HT1080 (cell line): Measurements from ENCODE around the gene RARA. TPM values are rescaled to one million over a fixed set of nuclear protein-coding genes. Genes with fewer than 3 reads are reported as not detected.
"Not testable (repeated sequence)": the region's sequence is repeated elsewhere in the genome, so short reads cannot be mapped to it uniquely, and the experiment has no call there.

Experiments used
- DNase-seq: peaks from one replicate; pipeline ENCODE4 v3.0.0-alpha.2; 2015; ENCODE audit warnings: low read depth
- total RNA-seq: library from RNA; depleted of rRNA; stranded (reverse); fragments of >200 nt; shearing (Covaris generic); gene quantifications from 2 replicates; pipeline ENCODE4 v1.2.3, GENCODE V29; 2014

Gene RARA
- total RNA-seq, 1 experiment from 2014 or later: 34.4 TPM

DNA sequence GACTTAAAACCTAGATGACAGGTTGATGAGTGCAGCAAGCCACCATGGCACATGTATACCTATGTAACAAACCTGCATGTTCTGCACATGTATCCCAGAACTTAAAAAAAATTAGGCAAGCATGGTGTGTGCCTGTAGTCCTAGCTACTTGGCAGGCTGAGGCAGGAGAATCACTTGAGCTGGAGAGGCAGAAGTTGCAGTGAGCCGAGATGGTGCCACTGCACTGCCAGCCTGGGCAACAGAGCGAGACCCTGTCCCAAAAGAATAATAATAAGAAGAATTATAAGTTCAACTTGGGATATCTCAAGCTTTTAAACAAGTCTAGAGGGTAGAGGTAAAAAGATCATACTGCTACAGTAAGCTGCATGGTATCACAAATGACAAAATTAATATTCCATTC lies 11.5 kb upstream of the RARA start:
- no peak for DNase-seq

DNA sequence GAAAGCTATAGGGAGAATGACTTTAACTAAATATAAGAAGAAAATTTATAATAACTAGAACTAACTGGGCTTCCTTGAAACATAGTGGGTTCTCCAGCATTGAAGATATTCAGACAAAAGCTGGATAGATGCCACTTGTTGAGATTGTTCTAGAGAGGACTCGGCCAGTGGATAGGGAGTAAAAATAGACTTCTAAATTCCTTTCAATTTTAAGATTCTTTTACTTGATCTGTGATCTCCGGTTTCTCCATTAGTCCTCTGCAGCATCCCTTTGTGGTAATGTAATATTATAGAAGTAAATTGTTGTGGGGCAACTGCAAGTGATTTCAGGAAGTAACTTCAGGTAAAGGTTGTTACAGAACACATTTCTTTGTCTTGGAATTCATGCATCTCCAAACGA lies 10.3 kb upstream of the RARA start:
- no peak for DNase-seq

DNA sequence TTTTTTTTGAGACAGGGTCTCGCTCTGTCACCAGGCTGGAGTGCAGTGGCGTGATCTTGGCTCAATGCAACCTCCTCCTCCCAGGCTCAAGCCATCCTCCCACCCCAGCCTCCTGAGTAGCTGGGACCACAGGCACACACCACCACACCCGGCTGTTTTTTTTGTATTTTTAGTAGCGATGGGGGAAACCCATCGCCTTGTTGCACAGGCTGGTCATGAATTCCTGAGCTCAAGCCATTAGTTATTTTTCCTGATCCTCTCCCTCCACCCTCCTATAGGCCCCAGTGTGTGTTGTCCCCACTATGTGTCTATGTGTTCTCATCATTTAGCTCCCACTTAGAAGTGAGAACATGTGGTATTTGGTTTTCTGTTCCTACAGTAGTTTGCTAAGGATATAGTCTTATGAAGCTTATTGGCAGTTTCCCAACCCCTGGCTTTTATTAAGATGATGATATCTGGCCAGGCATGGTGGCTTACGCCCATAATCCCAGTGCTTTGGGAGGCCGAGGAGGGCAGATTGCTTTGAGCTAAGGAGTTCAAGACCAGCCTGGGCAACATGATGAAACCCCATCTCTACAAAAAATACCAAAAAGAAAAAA lies 9.7 kb upstream of the RARA start:
- not testable (repeated sequence) for DNase-seq

DNA sequence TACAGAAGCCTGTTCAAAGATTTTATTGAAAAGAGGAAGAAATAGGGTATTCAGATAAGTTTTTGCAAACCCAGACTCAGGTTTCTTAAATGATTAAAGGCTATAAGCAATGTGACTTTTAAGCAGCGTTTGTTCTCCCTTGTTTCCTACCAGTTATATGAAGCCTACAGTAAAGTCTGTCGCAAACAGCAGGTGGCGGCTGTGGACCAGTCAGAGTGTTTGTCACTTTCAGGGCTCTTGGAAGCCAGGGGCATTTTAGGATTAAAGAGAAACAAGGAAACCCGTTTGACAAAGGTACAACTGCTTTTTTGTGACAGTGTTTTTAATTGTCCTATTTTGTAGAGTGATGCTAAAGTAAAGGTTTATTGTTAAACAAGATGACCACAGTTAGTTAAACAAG lies 7.7 kb upstream of the RARA start:
- DNase-seq: no peak

DNA sequence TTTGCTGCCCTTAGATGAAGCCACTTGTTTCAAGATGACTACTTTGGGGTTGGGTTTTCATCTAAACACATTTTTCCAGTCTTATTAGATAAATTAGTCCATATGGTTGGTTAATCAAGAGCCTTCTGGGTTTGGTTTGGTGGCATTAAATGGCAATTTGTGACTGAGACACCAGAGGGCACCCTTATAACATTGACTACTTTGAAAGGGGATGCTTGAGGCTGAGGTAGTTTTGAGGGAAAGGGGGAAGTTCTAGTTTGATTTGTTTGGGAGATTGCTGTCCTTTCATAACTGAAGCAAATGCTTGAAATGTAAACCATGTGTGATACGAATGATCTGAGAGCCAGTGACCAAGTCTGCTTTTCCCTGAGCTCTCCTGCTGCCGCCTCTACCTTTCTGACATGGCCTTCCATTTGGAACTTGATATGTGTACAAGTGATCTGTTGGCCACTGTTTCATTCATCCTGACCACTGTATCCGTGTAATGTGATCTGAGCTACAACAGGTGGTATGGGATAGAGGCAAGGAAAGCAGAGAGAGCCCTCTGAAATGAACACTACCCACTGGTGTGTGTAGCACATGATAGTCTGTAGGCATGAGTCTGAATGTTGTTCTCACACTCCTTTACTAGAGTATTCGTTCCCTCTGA lies 5.8 kb upstream of the RARA start:
- DNase-seq: peak; percentile 66

DNA sequence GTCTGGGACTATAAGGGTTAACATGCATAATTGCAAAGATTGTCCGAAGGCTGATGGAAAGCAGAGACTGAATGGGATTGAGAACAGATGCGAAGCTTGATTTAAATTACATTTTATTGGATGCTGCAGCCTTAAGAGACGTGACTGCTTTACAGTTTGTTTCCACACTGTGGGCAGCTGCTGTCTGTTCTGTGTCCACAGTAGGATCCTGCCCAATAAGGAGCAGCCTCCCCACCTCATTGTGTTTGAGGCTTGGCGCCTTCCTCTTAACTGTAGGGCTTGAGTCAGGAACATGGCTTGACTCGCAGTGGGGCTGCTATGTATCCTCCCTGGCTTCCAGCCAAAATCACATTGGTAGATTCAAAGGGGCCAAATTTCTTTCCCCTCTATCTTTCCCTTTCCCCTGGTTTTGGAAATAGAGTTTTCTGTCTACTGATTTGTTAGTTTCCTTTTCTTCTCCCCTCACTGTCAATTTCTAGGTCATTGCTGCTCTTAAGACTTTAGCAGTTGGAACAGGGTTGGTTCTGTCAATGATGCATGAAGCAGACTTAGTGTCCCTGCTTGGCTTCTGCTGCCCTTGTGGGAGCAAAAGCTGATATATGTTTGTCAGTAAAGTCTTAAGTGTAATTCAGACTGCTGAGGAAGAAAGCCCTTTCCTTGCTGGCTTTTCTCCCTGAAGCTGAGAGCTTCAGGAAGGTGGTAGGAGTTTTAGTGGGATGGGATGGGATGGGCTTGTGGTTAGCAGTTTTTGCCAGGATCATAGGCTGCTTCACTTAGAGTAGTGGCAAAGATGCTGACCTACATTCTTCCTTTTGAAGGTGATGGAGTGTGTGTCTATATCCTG lies 5.0 kb upstream of the RARA start:
- DNase-seq: no peak

DNA sequence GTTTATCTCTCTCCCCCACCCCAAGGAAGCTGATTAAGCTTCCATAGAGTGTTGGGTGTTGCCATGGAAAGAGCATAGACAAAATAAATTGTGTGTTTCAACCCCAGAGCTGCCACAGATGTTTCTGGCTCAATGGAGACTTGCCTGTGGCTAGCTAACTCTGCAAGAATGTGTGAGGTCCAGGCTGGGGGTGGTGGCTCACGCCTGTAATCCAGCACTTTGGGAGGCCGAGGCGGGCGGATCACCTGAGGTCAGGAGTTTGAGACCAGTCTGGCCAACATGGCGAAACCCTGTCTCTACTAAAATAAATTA lies 4.5 kb upstream of the RARA start:
- DNase-seq: peak; percentile 52

DNA sequence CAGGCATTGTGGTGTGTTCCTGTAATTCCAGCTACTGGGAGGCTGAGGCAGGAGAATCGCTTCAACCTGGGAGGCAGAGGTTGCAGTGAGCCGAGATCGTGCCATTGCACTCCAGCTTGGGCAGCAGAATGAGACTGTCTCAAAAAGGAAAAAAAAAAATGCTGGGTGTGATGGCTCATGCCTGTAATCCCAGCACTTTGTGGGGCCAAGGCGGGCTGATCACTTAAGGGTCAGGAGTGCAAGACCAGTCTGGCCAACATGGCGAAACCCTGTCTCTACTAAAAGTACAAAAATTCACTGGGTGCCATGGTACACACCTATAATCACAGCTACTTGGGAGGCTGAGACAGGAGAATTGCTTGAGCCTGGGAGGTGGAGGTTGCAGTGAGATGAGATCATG lies 4.1 kb upstream of the RARA start:
- DNase-seq: not testable (repeated sequence)

DNA sequence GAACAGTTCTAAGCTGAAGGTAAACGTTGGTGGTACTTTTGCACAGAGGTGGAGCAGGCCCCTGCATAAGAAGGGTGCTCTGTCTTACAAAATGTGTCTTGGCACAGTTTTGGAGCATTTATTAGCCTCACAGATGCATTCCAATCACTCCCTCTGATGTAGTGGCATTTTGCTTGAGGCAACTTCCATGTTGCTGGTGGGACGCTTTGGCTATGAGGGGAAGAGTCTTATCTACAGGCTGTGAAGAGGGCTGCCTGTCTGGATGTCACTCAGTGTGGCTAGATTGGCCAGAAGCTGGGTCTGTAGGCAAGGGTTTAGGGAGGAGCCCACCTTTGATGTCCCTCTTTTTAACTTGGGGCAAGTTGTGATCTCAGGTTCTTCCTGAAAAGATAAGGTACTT lies 2.6 kb upstream of the RARA start:
- DNase-seq: no peak

DNA sequence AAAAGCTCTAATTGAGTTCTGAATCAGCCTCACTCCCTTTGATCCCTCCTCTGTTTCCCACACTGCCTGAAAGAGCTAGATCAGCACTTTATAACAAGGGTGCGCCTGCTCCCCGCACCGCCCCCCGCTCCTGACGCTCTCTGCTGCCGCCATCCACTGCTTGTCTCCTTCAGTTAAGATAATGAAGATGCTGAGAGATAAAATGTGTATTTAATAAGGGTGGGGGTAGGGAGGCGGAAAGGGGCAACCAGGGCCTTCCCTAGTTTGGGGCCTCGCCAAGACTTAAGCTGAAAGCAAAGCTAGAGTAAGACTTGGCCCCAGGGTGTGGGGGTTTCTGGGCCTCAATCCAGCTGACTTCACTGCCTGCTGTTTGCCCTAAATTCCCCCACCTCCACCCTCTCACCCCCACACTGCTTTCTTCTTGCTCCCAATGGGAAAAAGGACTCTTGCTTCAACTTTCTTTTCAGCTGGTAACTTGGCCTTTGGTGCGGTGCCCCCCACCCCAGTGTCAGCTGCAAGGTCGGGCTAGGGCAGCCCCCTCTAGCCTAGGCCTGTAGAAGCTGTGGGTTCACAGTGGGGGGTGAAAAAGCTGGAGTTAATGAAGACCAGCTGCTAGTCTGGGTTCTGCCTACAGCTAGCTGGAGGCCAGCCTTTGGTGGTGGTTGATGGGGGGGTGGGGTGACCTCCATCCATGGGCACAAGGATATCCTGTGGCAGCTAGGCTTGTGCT lies 1.8 kb upstream of the RARA start:
- no peak for DNase-seq

DNA sequence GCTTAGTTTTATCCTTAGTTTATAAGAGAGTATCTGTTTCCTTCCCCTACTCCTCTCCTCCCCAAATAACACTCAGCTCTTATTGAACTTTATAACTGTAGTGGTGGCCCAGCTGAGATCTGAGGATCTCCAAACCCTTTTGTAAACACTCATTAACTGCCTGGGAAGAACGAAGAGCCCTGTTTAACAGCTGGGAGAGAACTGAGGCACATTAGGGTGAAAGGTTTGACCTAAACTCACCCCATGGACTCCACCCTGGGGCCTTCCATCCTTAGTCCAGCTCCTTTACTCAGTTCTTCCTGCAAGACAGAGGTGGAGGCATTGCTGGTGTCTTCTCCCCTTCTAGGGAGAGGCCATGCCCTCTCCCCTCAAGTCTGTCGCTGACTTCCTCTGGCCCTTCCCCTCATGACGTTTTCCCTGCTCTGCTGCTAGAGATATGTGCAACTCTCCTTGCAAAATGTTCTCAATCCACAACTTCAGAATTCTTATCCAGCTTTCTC lies 1.2 kb upstream of the RARA start:
- DNase-seq: no peak

DNA sequence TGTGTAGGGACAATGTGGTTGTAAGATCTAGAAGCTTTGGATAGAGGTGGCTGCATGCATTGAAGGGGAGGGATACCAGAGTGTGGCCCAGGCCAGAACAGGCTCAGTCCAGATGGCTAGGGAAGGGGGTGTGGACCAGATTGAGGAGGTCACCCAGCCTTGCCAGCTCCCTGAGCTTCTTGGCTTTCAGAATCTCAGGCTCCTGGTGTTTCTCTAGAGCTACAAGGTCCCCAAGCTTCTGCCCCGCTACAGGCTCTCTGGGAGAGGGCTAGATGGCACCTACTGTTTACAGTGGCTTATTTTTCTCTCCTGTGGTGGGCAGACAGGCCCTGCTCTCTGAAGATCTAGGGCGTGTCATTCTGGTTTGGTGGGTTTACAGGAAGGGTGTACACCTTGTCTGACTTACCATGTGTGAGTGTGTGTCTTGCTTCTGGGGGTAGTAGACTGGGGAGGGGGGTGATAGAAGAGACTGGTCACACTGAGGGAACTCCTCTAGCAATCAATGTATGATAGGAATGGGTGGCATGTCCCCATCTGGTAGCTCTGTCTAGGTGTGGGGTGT lies 1.1 kb downstream of the RARA start:
- no peak for DNase-seq

DNA sequence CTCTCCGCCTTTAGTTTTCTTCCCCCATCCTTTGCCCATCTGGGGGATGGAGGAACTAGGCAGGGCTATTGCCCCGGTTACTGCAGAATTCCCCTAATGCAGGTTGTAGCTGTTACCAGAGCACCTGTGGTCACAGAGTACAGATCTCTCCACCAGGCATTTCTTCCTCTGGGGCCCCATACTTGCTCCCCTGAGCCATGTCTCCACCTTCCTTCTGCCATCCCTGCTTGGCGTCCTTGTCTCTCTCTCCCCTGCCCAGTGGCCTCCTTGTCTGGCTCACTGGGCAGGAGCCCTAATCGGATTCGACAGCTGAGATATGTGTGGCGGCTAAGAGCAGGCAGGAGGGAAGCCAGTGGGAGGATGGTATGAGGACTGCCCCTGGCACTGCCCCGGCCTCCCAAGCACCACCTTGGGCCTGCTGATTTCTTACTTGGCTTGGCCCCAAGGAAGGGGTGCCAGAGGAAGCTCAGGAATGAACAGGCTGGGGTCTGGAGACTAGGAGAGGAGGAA lies 2.0 kb downstream of the RARA start:
- no peak for DNase-seq

DNA sequence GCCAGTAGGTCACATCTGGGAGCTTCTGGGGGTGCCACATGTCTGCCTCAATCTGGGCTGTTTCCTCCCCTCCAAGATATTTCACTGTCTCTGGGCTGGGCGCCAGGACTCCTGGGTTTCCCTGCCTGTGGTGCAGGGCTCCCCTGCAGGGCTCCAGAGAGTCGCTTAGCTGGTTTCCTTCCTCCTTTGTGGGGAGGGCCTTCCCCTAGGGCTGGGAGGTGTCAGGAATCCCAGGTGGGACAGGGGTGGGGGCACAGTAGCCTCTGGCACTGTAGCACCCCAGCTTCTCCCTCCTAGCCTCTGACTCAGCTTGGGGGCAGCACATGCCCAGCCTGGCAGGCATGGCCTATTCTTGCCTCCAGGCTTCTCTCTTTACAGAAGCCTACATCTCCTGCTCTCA lies 2.6 kb downstream of the RARA start:
- DNase-seq: no peak

DNA sequence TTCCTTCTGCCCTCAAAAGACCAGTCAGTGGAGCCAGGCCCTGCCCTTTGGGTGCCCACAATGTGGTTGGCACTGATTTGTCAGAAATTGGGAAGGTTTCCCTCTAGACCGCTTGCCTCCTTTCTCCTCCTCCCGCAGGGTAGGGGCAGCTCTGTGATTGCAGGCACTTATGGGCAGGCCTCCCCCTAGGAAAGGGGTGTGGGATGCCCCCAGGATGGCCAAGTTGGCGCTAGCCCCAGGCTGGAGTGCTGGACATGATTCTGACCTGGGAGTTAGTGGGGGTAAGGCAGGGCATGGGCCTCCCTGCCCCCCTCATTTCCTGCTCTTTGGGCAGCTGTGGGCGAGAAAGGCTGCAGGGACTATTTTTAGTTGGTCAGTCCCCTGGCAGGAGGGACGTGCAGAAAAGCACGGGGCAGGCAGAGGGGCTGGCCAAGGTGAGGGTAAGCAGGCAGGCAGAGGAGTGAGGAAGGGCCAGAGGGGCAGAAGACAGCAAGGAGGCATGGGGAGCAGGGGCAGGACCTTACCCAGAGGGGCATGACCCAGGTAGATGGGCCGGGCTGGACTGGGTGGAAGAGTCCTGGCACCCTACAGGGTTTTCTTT lies 3.3 kb downstream of the RARA start:
- no peak for DNase-seq

DNA sequence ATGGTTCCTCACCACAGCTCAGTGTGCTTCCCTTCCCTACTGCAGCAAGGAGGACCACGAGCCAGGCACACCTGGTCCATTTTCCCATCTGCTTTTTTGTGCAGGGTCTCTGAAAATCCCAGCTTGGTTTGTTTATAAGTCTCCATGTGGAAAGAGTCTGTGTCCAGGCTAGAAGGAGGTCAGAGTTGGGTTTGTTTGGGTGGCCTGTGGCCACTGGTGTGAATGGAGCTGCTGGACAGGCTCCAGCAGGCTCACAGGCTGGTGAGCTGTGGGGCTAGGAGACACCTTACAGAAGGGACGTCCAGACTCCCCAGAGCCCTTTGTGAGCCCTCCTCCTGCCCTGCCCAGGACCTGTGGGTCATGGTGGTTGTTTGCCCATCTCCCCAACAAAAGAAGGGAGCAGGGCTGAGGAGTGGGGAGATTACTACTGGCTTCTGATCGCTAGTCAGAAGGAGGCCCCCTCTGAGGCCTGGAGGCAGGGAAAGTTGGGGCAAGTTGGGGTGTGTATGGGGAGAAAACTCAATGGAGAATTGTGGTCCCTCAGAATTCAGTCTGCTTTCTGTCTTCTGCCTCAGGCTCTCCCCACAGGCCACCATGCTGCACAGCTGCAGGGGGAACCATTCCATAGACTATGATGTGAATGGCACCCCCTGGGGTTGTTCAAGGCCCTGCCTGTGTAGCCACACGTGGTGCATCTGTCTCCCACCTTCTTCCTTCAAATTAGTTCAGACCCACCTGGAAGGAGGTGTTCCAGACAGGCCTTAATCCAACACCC lies 4.1 kb downstream of the RARA start:
- no peak for DNase-seq

DNA sequence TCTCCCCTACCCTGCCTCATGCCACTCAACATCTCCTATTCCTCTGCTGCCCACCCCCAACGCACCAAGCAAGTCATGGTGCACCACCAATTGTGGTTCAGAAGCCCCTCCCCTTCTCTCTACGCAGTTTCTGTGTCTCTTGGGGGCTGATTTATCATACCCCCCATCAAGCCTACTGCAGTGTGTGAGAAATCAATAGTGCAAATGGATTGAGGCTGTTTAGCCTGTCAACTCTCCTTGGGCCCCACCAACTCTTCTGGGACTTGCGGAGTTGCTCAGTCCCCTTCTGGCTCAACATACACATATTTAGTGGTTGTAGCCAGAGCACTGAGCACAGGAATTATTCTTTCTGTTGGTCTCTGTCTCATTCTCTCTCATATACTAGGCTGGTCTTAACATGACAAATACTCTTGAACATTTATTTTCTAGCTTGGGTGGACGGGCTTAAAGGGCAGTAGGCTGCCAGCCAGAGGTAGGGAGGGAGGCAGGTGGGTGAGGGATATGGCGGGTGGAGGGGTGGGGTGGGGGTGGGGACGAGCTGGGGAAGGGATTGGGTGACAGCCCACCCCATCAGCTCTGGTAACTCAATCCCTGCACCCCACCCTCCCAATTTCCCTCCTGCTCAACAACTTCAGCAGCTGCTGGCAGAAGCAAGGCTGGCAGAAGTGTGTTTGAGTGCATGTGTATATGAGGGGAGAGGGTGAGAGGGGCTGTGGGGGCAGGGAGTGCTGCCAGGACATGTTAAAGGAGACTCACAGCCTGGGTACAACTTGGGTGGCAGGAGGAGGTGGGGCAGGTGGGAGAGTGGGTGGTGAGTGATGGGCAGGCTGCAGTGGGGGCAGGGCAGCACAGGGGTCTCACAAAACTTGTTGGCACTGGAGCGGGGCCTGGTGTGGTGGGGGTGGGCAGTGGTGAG lies 4.9 kb downstream of the RARA start:
- DNase-seq: no peak

DNA sequence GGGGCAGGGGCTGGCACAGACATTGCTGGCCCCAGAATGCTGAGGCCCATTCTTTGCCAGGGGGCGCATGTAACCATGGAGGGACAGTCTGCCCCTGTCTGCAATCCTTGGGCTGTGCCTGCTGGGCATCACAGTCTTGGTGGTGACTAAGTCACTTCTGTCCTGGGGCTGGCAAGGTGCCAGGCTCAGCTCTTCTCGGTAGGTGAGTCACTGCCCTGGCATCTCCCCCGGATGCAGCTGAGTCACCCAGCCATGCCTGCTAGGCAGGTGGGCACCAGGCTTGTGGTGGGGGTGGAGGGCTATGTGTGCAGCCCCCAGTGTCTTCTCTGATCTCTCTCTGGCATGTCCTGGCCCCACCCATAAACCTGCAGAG lies 5.6 kb downstream of the RARA start:
- DNase-seq: peak; percentile 97

DNA sequence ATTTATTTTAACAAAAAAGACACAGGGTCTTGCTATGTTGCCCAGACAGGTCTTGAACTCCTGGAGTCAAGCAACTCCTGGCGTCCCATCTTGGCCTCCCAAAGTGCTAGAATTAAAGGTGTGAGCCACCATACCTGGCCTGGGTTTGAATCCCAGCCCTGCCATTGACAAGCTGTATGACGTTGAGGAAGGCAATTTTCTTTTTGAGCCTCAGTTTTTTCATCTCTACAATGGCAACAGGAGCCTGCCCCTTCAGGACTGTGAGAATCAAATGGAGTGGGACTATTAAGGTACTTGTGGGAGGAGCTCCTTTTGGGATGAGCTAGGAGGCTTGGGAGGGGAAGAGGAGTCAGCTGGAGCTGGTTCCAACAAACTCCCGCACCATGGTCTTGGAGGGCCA lies 6.2 kb downstream of the RARA start:
- no peak for DNase-seq
